ENCODE data around the gene ALKBH2. TPM values are rescaled to one million over a fixed set of nuclear protein-coding genes. Genes with fewer than 3 reads are reported as not detected.

Gene ALKBH2
- total RNA-seq, 1 donor from 2014 or later, result 16.4 TPM

DNA sequence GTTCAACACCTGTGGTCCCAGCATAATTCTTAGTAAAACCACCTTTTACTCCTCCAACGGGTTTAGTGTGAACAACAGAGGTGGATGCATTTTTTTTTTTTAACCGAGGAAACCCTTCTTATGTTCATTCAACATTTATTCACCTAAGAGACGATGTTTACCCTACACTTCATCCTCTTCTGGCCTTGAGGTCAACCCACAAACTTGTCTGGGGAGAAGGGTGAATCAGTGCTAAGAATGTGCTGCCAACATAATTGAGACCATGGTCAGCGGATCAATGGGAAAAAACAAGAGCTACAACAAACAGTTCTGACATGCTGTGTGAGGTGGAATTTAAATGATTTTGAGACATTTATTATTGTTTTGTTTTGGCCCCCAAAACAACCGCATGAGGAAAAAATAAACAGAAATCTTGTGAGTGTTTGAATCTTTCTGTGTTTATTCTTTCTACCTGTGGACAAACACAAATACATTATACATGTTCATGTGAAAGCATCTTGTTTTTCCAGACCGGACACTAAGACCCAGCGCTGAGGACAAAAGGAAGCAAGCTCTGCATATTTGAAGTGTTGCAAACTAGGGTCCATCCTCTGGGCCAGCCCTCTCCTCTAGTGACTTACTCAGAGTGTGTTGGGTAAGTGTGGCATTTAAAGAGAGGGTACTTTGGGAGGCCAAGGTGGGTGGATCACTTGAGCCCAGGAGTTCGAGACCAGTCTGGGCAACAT lies 46.0 kb downstream of the ALKBH2 start:
- no peak for DNase-seq

DNA sequence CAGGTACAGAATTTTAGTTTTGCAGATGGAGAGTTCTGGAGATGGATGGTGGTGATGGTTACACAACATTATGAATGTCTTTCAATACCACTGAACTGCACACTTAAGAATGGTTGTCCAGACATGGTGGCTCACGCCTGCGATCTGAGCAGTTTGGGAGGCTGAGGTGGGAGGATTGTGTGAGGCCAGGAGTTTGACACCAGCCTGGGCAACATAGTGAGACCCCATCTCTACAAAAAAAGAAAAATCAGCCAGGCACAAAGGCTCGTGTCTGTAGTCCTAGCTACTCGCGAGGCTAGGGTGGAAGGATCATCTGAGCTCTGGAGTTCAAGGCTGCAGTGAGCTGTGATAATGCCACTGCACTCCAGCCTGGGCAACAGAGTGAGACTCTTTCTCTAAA lies 49.0 kb downstream of the ALKBH2 start:
- Mint-ChIP-seq H3K36me3 (ENCODE audit: unreplicated experiment) (no peaks in the 10 kb centered on the region), H3K27me3 (ENCODE audit: unreplicated experiment) (peaks cover 1% of the 10 kb centered on the region), H3K4me3 (ENCODE audit: unreplicated experiment) (no peak overlapping the region), H3K9me3 (ENCODE audit: unreplicated experiment) (peaks cover 1% of the 10 kb centered on the region), H3K4me1 (ENCODE audit: low read depth, unreplicated experiment) (no peaks in the 10 kb centered on the region), H3K27ac (ENCODE audit: unreplicated experiment) (no peak overlapping the region)
- no peak for DNase-seq
- TF ChIP-seq, protein P1, sequence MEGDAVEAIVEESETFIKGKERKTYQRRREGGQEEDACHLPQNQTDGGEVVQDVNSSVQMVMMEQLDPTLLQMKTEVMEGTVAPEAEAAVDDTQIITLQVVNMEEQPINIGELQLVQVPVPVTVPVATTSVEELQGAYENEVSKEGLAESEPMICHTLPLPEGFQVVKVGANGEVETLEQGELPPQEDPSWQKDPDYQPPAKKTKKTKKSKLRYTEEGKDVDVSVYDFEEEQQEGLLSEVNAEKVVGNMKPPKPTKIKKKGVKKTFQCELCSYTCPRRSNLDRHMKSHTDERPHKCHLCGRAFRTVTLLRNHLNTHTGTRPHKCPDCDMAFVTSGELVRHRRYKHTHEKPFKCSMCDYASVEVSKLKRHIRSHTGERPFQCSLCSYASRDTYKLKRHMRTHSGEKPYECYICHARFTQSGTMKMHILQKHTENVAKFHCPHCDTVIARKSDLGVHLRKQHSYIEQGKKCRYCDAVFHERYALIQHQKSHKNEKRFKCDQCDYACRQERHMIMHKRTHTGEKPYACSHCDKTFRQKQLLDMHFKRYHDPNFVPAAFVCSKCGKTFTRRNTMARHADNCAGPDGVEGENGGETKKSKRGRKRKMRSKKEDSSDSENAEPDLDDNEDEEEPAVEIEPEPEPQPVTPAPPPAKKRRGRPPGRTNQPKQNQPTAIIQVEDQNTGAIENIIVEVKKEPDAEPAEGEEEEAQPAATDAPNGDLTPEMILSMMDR (IDR thresholded peaks at IDR 0.05; ENCODE audit: partially characterized antibody, unreplicated experiment), result no peak

More for the DNA sequence above, 46.0 kb downstream of the ALKBH2 start:
- H3K27ac Mint-ChIP-seq (ENCODE audit: unreplicated experiment), result no peak overlapping the region
- H3K36me3 Mint-ChIP-seq (ENCODE audit: unreplicated experiment), result no peaks in the 10 kb centered on the region
- peaks cover 1% of the 10 kb centered on the region for H3K9me3 Mint-ChIP-seq (ENCODE audit: unreplicated experiment)
- no peaks in the 10 kb centered on the region for H3K4me1 Mint-ChIP-seq (ENCODE audit: low read depth, unreplicated experiment)
- no peak overlapping the region for H3K4me3 Mint-ChIP-seq (ENCODE audit: unreplicated experiment)
- TF ChIP-seq, protein P1 (IDR thresholded peaks at IDR 0.05; ENCODE audit: partially characterized antibody, unreplicated experiment), result no peak
- H3K27me3 Mint-ChIP-seq (ENCODE audit: unreplicated experiment), result peaks cover 1% of the 10 kb centered on the region

Other genes with a start within 250 kb of the ALKBH2 start
- gene SSH1, start 235.9 kb downstream of the ALKBH2 start, total RNA-seq (ENCODE audit: unreplicated experiment), result 28.2 TPM
- gene DAO, start 213.4 kb downstream of the ALKBH2 start, total RNA-seq (ENCODE audit: unreplicated experiment), result not detected
- 79.3 TPM for gene SVOP, start 72.4 kb downstream of the ALKBH2 start, total RNA-seq (ENCODE audit: unreplicated experiment)
- 14.4 TPM for gene USP30, start 40.9 kb downstream of the ALKBH2 start, total RNA-seq (ENCODE audit: unreplicated experiment)
- 32.4 TPM for gene UNG, start 4.1 kb upstream of the ALKBH2 start, total RNA-seq (ENCODE audit: unreplicated experiment)
- gene ACACB, start 23.1 kb upstream of the ALKBH2 start, total RNA-seq (ENCODE audit: unreplicated experiment), result 3.8 TPM
- 0.61 TPM for gene FOXN4, start 215.8 kb upstream of the ALKBH2 start, total RNA-seq (ENCODE audit: unreplicated experiment)